PC-3 (cell line): ENCODE results near the gene STARD7. TPM values are rescaled to one million over a fixed set of nuclear protein-coding genes. Genes with fewer than 3 reads are reported as not detected.

Source experiments
- ATAC-seq: fragments of 200-7000 bp; cut with Tn5 transposase; 2 replicates; pipeline ENCODE4 v1.9.1; 2020; ENCODE audit warnings: mild to moderate bottlenecking, moderate library complexity
- BruUV-seq: library from RNA; stranded (reverse); fragments of 400-500 nt; replicated peaks from 2 replicates; lab custom pipeline; 2021; lab: Mats Ljungman, UMichigan
- CTCF ChIA-PET: fragments of 300-600 bp; sonication (Branson Sonifier 250); formaldehyde crosslinking; loops from one replicate; lab custom pipeline; 2022; ENCODE audit warnings: antibody characterized with exemption; lab: Charles Lee
- POLR2A ChIA-PET: fragments of 300-600 bp; sonication (Branson Sonifier 250); formaldehyde crosslinking; loops from one replicate; lab custom pipeline; 2022; ENCODE audit warnings: antibody characterized with exemption; ENCODE audit not compliant: unreplicated experiment; lab: Charles Lee
- DNase-seq: peaks from one replicate; pipeline ENCODE4 v3.0.0-alpha.2; 2015
- H2AFZ ChIP-seq: fragments of 300-600 bp; sonication (generic); 2 replicates; pipeline ENCODE4 v1.6.0; 2016; ENCODE audit warnings: antibody characterized with exemption, low read length
- H3F3A ChIP-seq: fragments of 300-600 bp; sonication (generic); one replicate; pipeline ENCODE4 v1.6.0; 2017; ENCODE audit warnings: antibody characterized with exemption, low read length, control low read depth, mild to moderate bottlenecking; ENCODE audit not compliant: unreplicated experiment
- H3K27ac ChIP-seq: fragments of 300-600 bp; sonication (generic); 2 replicates; pipeline ENCODE4 v1.5.1; 2016; ENCODE audit warnings: mild to moderate bottlenecking, low read length
- H3K27me3 ChIP-seq: fragments of 300-600 bp; sonication (generic); 2 replicates; pipeline ENCODE4 v1.6.1; 2016; ENCODE audit warnings: low read length, mixed read lengths
- H3K36me3 ChIP-seq: fragments of 300-600 bp; sonication (generic); 2 replicates; pipeline ENCODE4 v1.6.1; 2016; ENCODE audit warnings: low read depth, mixed run types, low read length, mixed read lengths
- H3K4me1 ChIP-seq: fragments of 300-600 bp; sonication (generic); 2 replicates; pipeline ENCODE4 v1.5.1; 2016; ENCODE audit warnings: low read length; ENCODE audit not compliant: insufficient read depth
- H3K4me2 ChIP-seq: fragments of 300-600 bp; sonication (generic); 2 replicates; pipeline ENCODE4 v1.6.0; 2016; ENCODE audit warnings: low read length
- H3K4me3 ChIP-seq: fragments of 300-600 bp; sonication (generic); 2 replicates; pipeline ENCODE4 v1.5.1; 2016; ENCODE audit warnings: mild to moderate bottlenecking, low read length, mixed read lengths
- H3K79me2 ChIP-seq: fragments of 300-600 bp; sonication (generic); 2 replicates; pipeline ENCODE4 v1.6.1; 2017; ENCODE audit warnings: low read length, mixed read lengths
- H3K9ac ChIP-seq: fragments of 300-600 bp; sonication (generic); 2 replicates; pipeline ENCODE4 v1.6.0; 2016; ENCODE audit warnings: mild to moderate bottlenecking, low read length
- H3K9me2 ChIP-seq: fragments of 300-600 bp; sonication (generic); replicated peaks from 2 replicates; pipeline ENCODE4 v1.6.1; 2016; ENCODE audit warnings: mixed run types, low read length, mixed read lengths
- H3K9me3 ChIP-seq: fragments of 300-600 bp; sonication (generic); 2 replicates; pipeline ENCODE4 v1.6.1; 2016; ENCODE audit warnings: low read length, mixed read lengths
- H4K20me1 ChIP-seq: fragments of 300-600 bp; sonication (generic); 2 replicates; pipeline ENCODE4 v1.6.1; 2016; ENCODE audit warnings: low read length, mixed read lengths
- EZH2 ChIP-seq: fragments of 300-600 bp; sonication (generic); IDR thresholded peaks from one replicate; pipeline ENCODE4 v1.6.1; 2017; ENCODE audit warnings: antibody characterized with exemption, mild to moderate bottlenecking, low read length; ENCODE audit not compliant: unreplicated experiment
- EZH2phosphoT487 ChIP-seq: fragments of 300-600 bp; sonication (generic); IDR thresholded peaks from 2 replicates; pipeline ENCODE4 v1.6.1; 2018; ENCODE audit warnings: mild to moderate bottlenecking, antibody characterized with exemption, low read length, borderline replicate concordance
- intact Hi-C: fragments of 100-400 bp; cut with micrococcal nuclease; formaldehyde crosslinking; loops from 2 replicates; pipeline ENCODE4 v1.9.0; 2023
- total RNA-seq: library from RNA; depleted of rRNA; stranded (reverse); fragments of >200 nt; gene quantifications from 2 replicates; pipeline ENCODE4 v1.2.3, GENCODE V29; 2014
- TF ChIP-seq, protein P1 (sequence below): fragments of 300-600 bp; sonication (generic); conservative IDR thresholded peaks from 2 replicates; pipeline ENCODE4 v1.5.1; 2017; ENCODE audit warnings: antibody characterized with exemption, low read depth, mild to moderate bottlenecking, low read length

The STARD7 gene
- total RNA-seq, 1 experiment from 2014 or later: 169 TPM

DNA sequence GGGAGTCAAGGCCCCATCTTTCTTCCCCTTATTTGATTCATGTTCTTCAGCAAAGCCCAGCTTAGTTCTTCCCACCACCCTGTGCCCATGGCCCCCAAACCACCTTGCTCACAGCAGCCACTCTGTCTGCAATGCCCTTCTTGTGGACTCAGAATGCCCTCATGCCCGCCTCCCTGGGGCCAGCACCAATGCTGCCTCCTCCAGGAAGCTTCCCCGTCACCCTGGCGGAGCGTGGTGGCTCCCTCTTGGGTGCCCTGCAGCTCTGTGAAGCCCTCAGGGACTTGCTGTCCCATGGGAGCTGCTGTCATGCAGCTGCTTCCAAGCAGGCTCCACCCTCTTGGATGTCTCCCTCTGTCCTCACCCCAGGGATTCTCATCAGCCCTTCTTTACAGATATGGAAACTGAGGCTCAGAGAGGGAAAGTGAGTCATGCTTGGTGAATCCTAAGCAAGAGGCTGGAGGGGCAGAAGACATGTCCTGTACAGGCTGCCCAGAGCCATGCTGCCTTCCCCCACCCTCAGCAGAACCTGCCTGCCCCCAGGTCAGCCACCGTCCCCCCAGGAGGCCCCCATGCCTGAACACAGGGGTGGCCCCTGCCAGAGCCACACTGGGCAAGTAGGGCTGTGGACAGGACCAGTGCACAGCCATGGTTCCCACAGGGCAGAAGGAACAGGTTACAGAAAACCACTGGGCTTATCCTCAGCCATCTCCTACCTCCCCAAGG is 51.5 kb downstream of the STARD7 start:
- POLR2A ChIA-PET: no interaction called here
- no peak overlapping the region for H2AFZ ChIP-seq
- no peak for ATAC-seq
- H3K79me2 ChIP-seq: no peaks in the 10 kb centered on the region
- CTCF ChIA-PET: no interaction called here
- H3K27ac ChIP-seq: no peak overlapping the region
- no peak for DNase-seq
- no peaks in the 10 kb centered on the region for H3K36me3 ChIP-seq
- no peaks in the 10 kb centered on the region for H3F3A ChIP-seq
- TF ChIP-seq, protein P1, sequence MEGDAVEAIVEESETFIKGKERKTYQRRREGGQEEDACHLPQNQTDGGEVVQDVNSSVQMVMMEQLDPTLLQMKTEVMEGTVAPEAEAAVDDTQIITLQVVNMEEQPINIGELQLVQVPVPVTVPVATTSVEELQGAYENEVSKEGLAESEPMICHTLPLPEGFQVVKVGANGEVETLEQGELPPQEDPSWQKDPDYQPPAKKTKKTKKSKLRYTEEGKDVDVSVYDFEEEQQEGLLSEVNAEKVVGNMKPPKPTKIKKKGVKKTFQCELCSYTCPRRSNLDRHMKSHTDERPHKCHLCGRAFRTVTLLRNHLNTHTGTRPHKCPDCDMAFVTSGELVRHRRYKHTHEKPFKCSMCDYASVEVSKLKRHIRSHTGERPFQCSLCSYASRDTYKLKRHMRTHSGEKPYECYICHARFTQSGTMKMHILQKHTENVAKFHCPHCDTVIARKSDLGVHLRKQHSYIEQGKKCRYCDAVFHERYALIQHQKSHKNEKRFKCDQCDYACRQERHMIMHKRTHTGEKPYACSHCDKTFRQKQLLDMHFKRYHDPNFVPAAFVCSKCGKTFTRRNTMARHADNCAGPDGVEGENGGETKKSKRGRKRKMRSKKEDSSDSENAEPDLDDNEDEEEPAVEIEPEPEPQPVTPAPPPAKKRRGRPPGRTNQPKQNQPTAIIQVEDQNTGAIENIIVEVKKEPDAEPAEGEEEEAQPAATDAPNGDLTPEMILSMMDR: no peak
- TF ChIP-seq EZH2phosphoT487: no peak
- no peak for TF ChIP-seq EZH2
- no peak overlapping the region for H3K9ac ChIP-seq
- H3K9me2 ChIP-seq: no peaks in the 10 kb centered on the region
- no peaks in the 10 kb centered on the region for H4K20me1 ChIP-seq
- intact Hi-C loops: no loop called here
- no peaks in the 10 kb centered on the region for H3K4me1 ChIP-seq
- H3K4me2 ChIP-seq: no peak overlapping the region
- BruUV-seq: no TSS peak
- H3K9me3 ChIP-seq: no peaks in the 10 kb centered on the region
- H3K4me3 ChIP-seq: no peak overlapping the region
- H3K27me3 ChIP-seq: no peaks in the 10 kb centered on the region

DNA sequence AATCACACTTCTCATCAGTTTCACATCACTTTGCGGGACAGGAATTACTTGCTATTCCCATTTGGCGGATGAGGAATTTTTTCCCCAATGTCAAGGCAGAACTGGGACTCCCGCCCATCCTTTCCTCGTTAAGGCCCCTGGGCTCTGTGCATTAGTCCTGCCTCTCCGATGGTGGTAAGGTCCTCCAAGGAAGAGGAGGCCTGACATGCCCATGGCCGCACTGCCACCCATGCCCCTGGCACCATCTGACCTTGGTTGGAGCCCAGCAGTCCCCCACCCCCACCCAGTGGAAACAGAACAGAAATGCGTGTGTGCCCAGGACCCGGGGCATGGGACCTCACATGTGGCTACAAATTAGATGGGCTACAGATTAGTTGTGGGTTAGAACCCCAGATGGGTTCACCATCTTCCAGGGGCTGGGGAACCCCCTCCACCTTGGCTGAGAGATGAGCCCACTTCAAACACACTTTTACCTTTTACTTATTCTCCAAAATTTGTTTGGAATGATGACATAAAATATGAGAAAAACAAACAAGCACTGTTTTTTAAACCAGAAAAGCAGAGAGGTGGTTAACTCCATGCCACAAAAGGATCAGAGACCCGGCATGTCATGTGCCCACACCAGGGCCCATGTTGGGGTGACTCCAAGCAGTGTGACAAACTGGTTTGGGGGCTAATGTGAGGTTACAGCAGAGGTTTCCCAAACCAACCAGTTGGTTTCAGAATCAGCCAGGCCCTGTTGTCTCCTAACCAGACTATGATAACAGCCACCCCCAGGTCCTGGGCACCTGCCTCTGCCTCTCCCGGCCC is 52.4 kb downstream of the STARD7 start:
- POLR2A ChIA-PET: no interaction called here
- H2AFZ ChIP-seq: no peak overlapping the region
- no peaks in the 10 kb centered on the region for H3K4me1 ChIP-seq
- CTCF ChIA-PET: no interaction called here
- ATAC-seq (no peak), DNase-seq (no peak)
- H3K27me3 ChIP-seq: no peaks in the 10 kb centered on the region
- no peaks in the 10 kb centered on the region for H3K36me3 ChIP-seq
- BruUV-seq: no TSS peak
- no peaks in the 10 kb centered on the region for H3K9me3 ChIP-seq
- no peak overlapping the region for H3K27ac ChIP-seq
- H3F3A ChIP-seq: no peaks in the 10 kb centered on the region
- H3K4me2 ChIP-seq: no peak overlapping the region
- H3K79me2 ChIP-seq: no peaks in the 10 kb centered on the region
- intact Hi-C loops: no loop called here
- no peaks in the 10 kb centered on the region for H4K20me1 ChIP-seq
- no peaks in the 10 kb centered on the region for H3K9me2 ChIP-seq
- H3K4me3 ChIP-seq: no peak overlapping the region
- no peak for TF ChIP-seq EZH2
- TF ChIP-seq EZH2phosphoT487: no peak
- TF ChIP-seq, protein P1: no peak
- H3K9ac ChIP-seq: no peak overlapping the region
